ENCODE results near the gene TNNC1.

DNA sequence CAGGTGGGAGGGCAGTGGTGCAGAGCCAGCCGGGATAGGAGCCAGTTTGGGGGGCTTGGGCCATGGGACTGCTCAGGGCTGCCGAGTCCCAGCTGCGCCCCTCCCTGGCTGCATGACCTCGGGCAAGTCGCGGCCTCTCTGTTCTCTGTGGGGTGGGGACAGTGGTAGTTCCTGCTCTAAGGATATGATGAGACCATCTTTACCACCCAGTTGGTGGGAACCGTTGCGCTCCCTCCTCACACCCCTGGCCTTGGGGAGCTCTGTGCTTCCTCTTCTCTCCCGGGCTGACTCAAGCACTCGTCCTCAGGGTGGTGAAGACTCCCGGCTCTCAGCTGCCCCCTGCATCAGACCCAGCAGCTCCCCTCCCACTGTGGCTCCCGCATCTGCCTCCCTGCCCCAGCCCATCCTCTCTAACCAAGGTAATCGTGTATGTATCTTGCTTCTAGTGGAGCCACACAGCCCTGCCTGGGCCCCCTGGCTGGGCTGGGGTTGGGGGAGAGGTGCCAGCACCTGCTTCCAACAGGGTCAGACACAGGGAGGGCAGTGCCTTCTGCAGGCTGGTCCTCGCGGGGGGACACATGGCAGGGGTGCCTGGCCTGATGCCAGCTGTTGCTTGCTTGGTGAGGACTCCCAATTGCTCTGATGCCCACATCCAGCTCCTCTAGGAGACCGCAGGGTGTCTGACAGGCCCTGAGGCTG, 26.2 kb upstream of the TNNC1 start:
- TF ChIP-seq, protein P1, sequence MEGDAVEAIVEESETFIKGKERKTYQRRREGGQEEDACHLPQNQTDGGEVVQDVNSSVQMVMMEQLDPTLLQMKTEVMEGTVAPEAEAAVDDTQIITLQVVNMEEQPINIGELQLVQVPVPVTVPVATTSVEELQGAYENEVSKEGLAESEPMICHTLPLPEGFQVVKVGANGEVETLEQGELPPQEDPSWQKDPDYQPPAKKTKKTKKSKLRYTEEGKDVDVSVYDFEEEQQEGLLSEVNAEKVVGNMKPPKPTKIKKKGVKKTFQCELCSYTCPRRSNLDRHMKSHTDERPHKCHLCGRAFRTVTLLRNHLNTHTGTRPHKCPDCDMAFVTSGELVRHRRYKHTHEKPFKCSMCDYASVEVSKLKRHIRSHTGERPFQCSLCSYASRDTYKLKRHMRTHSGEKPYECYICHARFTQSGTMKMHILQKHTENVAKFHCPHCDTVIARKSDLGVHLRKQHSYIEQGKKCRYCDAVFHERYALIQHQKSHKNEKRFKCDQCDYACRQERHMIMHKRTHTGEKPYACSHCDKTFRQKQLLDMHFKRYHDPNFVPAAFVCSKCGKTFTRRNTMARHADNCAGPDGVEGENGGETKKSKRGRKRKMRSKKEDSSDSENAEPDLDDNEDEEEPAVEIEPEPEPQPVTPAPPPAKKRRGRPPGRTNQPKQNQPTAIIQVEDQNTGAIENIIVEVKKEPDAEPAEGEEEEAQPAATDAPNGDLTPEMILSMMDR (IDR thresholded peaks at IDR 0.05 in 4 of 5, conservative IDR thresholded peaks at IDR 0.05 in 1 of 5) = no peak
- no peak for TF ChIP-seq POLR2A (IDR thresholded peaks at IDR 0.05)
